Breast epithelium (tissue), 3 donors: ENCODE data around the gene ARHGAP10.

Experiments used
- CTCF ChIP-seq, 3 donors: fragments of 450-650 bp; IDR thresholded peaks; one replicate each; pipeline ENCODE4 v1.5.1; 2016 to 2017; ENCODE audit warnings: antibody characterized with exemption in 3 of 3, mild to moderate bottlenecking in 3 of 3, moderate library complexity in 3 of 3
- POLR2A ChIP-seq: fragments of 450-650 bp; IDR thresholded peaks from one replicate; pipeline ENCODE4 v1.6.1; 2016; ENCODE audit warnings: antibody characterized with exemption, mild to moderate bottlenecking, moderate library complexity
- POLR2AphosphoS5 ChIP-seq, 3 donors: sonication (generic); formaldehyde crosslinking; IDR thresholded peaks; one replicate each; pipeline ENCODE4 v1.6.1; 2017; ENCODE audit warnings: antibody characterized with exemption in 3 of 3

DNA sequence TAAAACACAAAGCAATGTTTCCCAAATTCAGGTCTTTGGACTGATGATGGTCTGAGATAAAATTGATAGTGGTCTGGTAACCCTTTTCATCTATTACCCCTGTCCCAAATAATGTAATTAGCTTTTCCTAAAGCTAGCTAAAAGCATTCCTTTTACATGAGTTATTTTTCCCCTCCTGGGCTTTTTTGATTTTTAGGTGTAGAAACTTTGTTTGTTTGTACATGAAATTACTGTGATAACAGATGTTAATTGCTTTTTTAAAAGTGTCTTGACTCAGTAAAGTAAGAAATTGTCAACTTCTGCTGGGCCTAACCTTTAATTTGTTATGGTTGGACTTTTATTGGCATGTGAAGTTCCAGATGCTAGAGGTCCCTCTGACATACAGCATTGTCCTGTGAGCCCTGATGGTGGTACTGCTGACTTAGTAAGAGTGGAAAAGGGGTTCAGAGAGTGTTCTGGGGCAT is 145.5 kb downstream of the ARHGAP10 start:
- TF ChIP-seq CTCF (IDR thresholded peaks at IDR 0.05) (no peak), POLR2A (no peak), POLR2AphosphoS5 (IDR thresholded peaks at IDR 0.05) (no peak)
